Kidney epithelial cell (primary cell): Measurements from ENCODE around the gene MIOX. TPM values are rescaled to one million over a fixed set of nuclear protein-coding genes. Genes with fewer than 3 reads are reported as not detected.

ENCODE experiments used
- DNase-seq: peaks from one replicate; pipeline ENCODE4 v3.0.0-alpha.2; 2010; ENCODE audit warnings: low read depth
- H3K27me3 ChIP-seq: 2 replicates; pipeline ENCODE4 v1.6.0; 2011; ENCODE audit warnings: low read length; ENCODE audit not compliant: control insufficient read depth, insufficient read depth
- H3K36me3 ChIP-seq: 2 replicates; pipeline ENCODE4 v1.5.1; 2011; ENCODE audit warnings: low read length; ENCODE audit not compliant: control insufficient read depth, insufficient read depth
- H3K4me3 ChIP-seq: 2 replicates; pipeline ENCODE4 v1.5.1; 2011; ENCODE audit warnings: low read depth, mild to moderate bottlenecking, control low read depth, low read length
- total RNA-seq: library from RNA; depleted of rRNA; stranded (reverse); fragments of >200 nt; gene quantifications from 2 replicates; pipeline ENCODE4 v1.2.3, GENCODE V29; 2015
- TF ChIP-seq, protein P1 (sequence below): IDR thresholded peaks from 2 replicates; pipeline ENCODE4 v1.5.1; 2011; ENCODE audit warnings: mild to moderate bottlenecking, moderate library complexity, low read length, control low read depth, inconsistent platforms; ENCODE audit not compliant: insufficient read depth, poor library complexity, severe bottlenecking

Gene MIOX
- total RNA-seq, 1 donor from 2014 or later, result 1.8 TPM

DNA sequence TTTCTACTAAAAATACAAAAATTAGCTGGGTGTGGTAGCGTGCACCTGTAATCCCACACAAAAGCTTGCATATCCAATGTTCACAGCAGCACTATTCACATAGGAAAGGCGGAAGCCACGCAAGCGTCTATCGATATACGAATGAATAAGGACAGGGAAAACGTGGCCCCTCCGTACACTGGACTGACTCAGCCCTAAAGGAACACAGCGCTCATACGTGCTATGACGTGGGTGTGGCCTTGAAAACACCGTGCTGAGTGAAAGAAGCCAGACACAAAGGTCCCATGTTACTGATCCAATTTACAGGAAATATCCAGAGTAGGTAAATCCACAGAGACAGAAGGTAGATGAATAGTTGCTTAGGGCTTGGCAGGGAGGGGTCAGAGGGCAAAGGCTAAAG, 13.8 kb downstream of the MIOX start:
- no peak for DNase-seq
- no peaks in the 10 kb centered on the region for H3K27me3 ChIP-seq
- TF ChIP-seq, protein P1, sequence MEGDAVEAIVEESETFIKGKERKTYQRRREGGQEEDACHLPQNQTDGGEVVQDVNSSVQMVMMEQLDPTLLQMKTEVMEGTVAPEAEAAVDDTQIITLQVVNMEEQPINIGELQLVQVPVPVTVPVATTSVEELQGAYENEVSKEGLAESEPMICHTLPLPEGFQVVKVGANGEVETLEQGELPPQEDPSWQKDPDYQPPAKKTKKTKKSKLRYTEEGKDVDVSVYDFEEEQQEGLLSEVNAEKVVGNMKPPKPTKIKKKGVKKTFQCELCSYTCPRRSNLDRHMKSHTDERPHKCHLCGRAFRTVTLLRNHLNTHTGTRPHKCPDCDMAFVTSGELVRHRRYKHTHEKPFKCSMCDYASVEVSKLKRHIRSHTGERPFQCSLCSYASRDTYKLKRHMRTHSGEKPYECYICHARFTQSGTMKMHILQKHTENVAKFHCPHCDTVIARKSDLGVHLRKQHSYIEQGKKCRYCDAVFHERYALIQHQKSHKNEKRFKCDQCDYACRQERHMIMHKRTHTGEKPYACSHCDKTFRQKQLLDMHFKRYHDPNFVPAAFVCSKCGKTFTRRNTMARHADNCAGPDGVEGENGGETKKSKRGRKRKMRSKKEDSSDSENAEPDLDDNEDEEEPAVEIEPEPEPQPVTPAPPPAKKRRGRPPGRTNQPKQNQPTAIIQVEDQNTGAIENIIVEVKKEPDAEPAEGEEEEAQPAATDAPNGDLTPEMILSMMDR, result no peak
- no peak overlapping the region for H3K4me3 ChIP-seq
- H3K36me3 ChIP-seq, result no peaks in the 10 kb centered on the region

DNA sequence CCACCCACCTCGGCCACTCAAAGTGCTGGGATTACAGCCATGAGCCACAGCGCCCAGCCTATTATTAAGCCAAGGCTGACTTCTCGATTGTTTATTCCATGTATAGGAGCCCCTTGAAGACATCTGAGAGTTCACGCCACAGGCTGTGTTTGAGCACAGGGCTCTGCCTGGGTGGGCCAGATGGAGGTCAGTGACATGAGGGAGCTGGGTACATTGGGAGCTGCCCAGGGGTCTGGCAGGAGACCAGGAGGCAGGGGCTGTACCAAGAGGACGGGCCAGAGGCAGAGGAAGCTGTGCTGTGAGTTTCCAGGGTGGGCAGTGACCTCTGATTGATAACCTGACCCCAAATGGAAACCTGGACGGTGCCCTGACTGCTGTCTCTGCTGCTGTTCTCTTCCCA, 15.4 kb downstream of the MIOX start:
- Histone ChIP-seq H3K27me3 (no peaks in the 10 kb centered on the region), H3K36me3 (no peaks in the 10 kb centered on the region), H3K4me3 (no peak overlapping the region)
- DNase-seq, result no peak
- TF ChIP-seq, protein P1, result no peak

- Histone ChIP-seq H3K27me3 (no peaks in the 10 kb centered on the region), H3K4me3 (no peak overlapping the region), H3K36me3 (no peaks in the 10 kb centered on the region)
- DNase-seq, result no peak
- TF ChIP-seq, protein P1, result no peak
Measured at GRCh38 chr22:50502628-50503474, 16.2 kb downstream of the MIOX start.

DNA sequence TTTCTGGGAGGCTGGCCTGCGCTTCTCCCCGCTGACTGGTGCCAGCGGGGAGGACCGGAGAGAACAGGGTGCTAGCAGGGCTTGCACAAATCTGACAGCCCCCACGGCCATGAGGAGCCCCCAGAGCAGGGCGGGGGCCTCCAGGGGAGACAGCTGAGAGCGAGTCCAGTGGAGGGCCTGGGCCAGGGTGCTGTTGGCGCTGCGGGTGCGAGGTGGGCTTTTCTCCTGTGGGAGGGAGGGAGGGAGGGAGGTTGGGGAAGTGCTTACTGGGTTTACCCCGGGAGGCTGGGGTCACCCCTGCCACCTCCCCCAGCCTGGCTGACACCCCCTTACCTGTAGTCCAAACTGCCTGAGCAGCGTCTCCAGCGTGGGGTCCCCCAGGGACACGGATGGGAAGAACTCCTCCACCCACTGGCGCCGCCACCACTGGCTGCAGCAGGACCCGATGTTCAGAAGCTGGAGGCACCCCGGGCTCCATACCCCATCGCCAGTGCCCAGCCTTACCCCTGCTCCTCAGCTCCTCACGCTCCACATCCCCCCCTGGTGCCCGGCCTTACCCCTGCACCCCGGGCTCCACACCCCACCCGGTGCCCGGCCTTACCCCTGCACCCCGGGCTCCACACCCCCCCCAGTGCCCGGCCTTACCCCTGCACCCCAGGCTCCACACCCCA, 17.0 kb downstream of the MIOX start:
- H3K36me3 ChIP-seq, result no peaks in the 10 kb centered on the region
- TF ChIP-seq, protein P1, result peak; percentile 7
- H3K4me3 ChIP-seq, result no peak overlapping the region
- H3K27me3 ChIP-seq, result no peaks in the 10 kb centered on the region
- DNase-seq, result no peak

GRCh38 chr22:50504369-50505211, 17.9 kb downstream of the MIOX start:
- Histone ChIP-seq H3K4me3 (no peak overlapping the region), H3K27me3 (no peaks in the 10 kb centered on the region), H3K36me3 (no peaks in the 10 kb centered on the region)
- no peak for DNase-seq
- TF ChIP-seq, protein P1, result no peak
